Uterus (tissue), 4 donors: ENCODE results near the gene S100A3. TPM values are rescaled to one million over a fixed set of nuclear protein-coding genes. Genes with fewer than 3 reads are reported as not detected.

Experiments used
- DNase-seq, 2 donors: peaks; one replicate each; pipeline ENCODE4 v3.0.0-alpha.2; 2019 to 2020
- H3K27ac ChIP-seq, 2 donors: fragments of 200-600 bp; sonication (generic); 1 replicate in 1 of 2; 2 replicates in 1 of 2; pipeline ENCODE4 v1.5.1; 2016 to 2018
- H3K27me3 ChIP-seq, 2 donors: fragments of 200-600 bp; sonication (generic); one replicate each; pipeline ENCODE4 v1.5.1; 2018 to 2019; ENCODE audit warnings: control low read depth in 1 of 2
- H3K36me3 ChIP-seq, 2 donors: fragments of 200-600 bp; sonication (generic); one replicate each; pipeline ENCODE4 v1.5.1; 2019; ENCODE audit warnings: control low read depth in 1 of 2
- H3K4me1 ChIP-seq, 2 donors: fragments of 200-600 bp; sonication (generic); one replicate each; pipeline ENCODE4 v1.5.1; 2018 to 2019; ENCODE audit warnings: control low read depth in 1 of 2
- H3K4me3 ChIP-seq, 2 donors: fragments of 200-600 bp; sonication (generic); 1 replicate in 1 of 2; 2 replicates in 1 of 2; pipeline ENCODE4 v1.5.1; 2018 to 2019; ENCODE audit warnings: mild to moderate bottlenecking in 1 of 2
- H3K9me3 ChIP-seq, 2 donors: fragments of 200-600 bp; sonication (generic); one replicate each; pipeline ENCODE4 v1.5.1; 2019; ENCODE audit warnings: control low read depth in 1 of 2
- CTCF ChIP-seq, 4 experiments: fragments of 200-600 bp in 2 of 4; fragments of 450-650 bp in 2 of 4; sonication (generic) in 2 of 4; IDR thresholded peaks; one replicate each; pipeline ENCODE4 v1.5.1; 2016 to 2019; ENCODE audit warnings: antibody characterized with exemption in 4 of 4, mild to moderate bottlenecking in 2 of 4, moderate library complexity in 1 of 4
- POLR2A ChIP-seq, 2 donors: fragments of 450-650 bp; IDR thresholded peaks; one replicate each; pipeline ENCODE4 v1.6.1; 2016; ENCODE audit warnings: antibody characterized with exemption in 2 of 2, mild to moderate bottlenecking in 1 of 2, moderate library complexity in 1 of 2
- intact Hi-C: fragments of 100-400 bp; cut with DNase I; formaldehyde crosslinking; loops from one replicate; pipeline ENCODE4 v1.15.1; 2023; ENCODE audit warnings: low total_unique reads
- total RNA-seq, 4 donors: library from RNA; depleted of rRNA in 3 of 4; stranded (reverse); fragments of >200 nt in 3 of 4; gene quantifications; one replicate each; pipeline versions ENCODE4 v1.1.0 to v1.2.4, GENCODE V29; 2014 to 2023
- donor health status: DM: yes; HTN: yes; CAD: no.

The S100A3 gene
- total RNA-seq, 4 donors from 2014 or later = 1.2 to 3.7 TPM; not detected in 2

GRCh38 chr1:153573351-153573750 lies 24.3 kb upstream of the S100A3 start:
- Histone ChIP-seq H3K27ac (peak overlapping the region; percentile 18 to 70), H3K4me1 (no peaks in the 10 kb centered on the region), H3K36me3 (no peaks in the 10 kb centered on the region), H3K27me3 (no peaks in the 10 kb centered on the region), H3K9me3 (no peaks in the 10 kb centered on the region), H3K4me3 (no peak overlapping the region)
- intact Hi-C loops = no loop called here
- DNase-seq = no peak
- no peak for TF ChIP-seq POLR2A (IDR thresholded peaks at IDR 0.05)
- no peak for TF ChIP-seq CTCF (IDR thresholded peaks at IDR 0.05)

DNA sequence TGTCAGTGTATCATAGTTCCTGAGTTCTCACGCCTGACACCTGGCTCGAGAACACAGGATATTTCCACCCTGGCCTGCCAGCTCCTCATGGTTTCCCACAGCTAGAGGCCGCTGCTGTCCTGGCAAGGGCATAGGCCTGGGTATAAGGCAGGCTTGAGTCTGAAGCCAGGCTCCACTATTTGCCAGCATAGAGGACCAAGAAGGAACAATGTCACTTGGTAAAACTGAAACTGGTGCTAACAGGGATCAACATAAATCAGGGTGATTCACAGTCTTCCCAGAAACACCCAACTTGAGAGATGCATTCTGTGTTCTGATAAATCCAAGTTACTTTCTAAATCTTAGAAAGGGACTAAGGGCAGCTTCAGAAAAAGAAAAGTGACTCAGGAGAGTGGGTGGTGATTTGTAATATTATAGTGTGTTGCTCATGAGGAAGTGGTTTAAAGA lies 23.5 kb upstream of the S100A3 start:
- peaks cover 5 to 6% of the 10 kb centered on the region in 2 donors for H3K4me1 ChIP-seq
- H3K27me3 ChIP-seq = no peaks in the 10 kb centered on the region
- DNase-seq = peak; percentile 75 to 82
- no peaks in the 10 kb centered on the region for H3K9me3 ChIP-seq
- peak overlapping the region; percentile 18 to 70 for H3K27ac ChIP-seq
- H3K4me3 ChIP-seq = no peak overlapping the region
- no peaks in the 10 kb centered on the region for H3K36me3 ChIP-seq
- TF ChIP-seq CTCF (IDR thresholded peaks at IDR 0.05) (peak; percentile 68 to 87 (median 81)), POLR2A (IDR thresholded peaks at IDR 0.05) (no peak)
- intact Hi-C loops = no loop called here

DNA sequence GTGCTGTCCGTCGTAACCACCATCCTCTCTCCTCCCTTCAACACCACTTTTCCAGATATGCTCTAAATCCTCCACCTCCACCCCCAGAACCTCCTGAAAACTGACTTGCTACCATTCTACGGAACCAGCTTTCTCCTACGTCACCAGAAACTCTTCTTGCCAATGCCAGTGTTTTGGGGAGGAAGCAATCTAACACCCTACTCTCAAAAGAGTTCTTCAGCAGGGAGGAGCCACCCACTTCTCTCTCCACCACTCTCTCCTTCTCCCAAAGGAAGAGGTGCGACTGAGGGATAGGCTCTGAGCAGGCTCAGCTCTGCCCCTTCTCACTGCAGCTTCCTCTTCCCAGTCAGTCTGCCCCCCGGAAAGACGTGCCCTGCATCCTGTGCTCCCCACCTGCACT lies 22.6 kb upstream of the S100A3 start:
- intact Hi-C loops = no loop called here
- no peak overlapping the region for H3K27ac ChIP-seq
- H3K9me3 ChIP-seq = no peaks in the 10 kb centered on the region
- TF ChIP-seq POLR2A (IDR thresholded peaks at IDR 0.05) (no peak), CTCF (IDR thresholded peaks at IDR 0.05) (no peak)
- no peaks in the 10 kb centered on the region for H3K36me3 ChIP-seq
- H3K27me3 ChIP-seq = no peaks in the 10 kb centered on the region
- no peak for DNase-seq
- H3K4me1 ChIP-seq = peaks cover 5 to 8% of the 10 kb centered on the region in 2 donors
- no peak overlapping the region for H3K4me3 ChIP-seq

GRCh38 chr1:153570874-153571273 lies 21.8 kb upstream of the S100A3 start:
- H3K36me3 ChIP-seq = no peaks in the 10 kb centered on the region
- TF ChIP-seq POLR2A (IDR thresholded peaks at IDR 0.05) (no peak), CTCF (IDR thresholded peaks at IDR 0.05) (no peak)
- H3K9me3 ChIP-seq = no peaks in the 10 kb centered on the region
- H3K27ac ChIP-seq = no peak overlapping the region
- intact Hi-C loops = no loop called here
- no peak overlapping the region for H3K4me3 ChIP-seq
- DNase-seq = no peak
- peaks cover 5 to 12% of the 10 kb centered on the region in 2 donors for H3K4me1 ChIP-seq
- H3K27me3 ChIP-seq = no peaks in the 10 kb centered on the region

GRCh38 chr1:153569465-153569864 lies 20.4 kb upstream of the S100A3 start:
- Histone ChIP-seq H3K36me3 (no peaks in the 10 kb centered on the region), H3K27ac (no peak overlapping the region), H3K27me3 (no peaks in the 10 kb centered on the region), H3K9me3 (no peaks in the 10 kb centered on the region), H3K4me1 (peaks cover 5 to 12% of the 10 kb centered on the region in 2 donors), H3K4me3 (no peak overlapping the region)
- DNase-seq = no peak
- TF ChIP-seq POLR2A (IDR thresholded peaks at IDR 0.05) (no peak), CTCF (IDR thresholded peaks at IDR 0.05) (no peak)
- intact Hi-C loops = loop anchor here (2.0 kb wide), 1 partner anchor 37 kb away; no protein-coding TSS in a partner anchor
